Esophagus mucosa (tissue), 1 donor: ENCODE data around the gene CDH5. TPM values are rescaled to one million over a fixed set of nuclear protein-coding genes. Genes with fewer than 3 reads are reported as not detected.
A peak's percentile ranks its signal among the peaks of the same experiment; 100 is the strongest.

Experiments
- ATAC-seq: fragments of 200-7000 bp; cut with Tn5 transposase; one replicate; pipeline ENCODE4 v1.9.1; 2020
- total RNA-seq: library from RNA; stranded (reverse); gene quantifications from one replicate; pipeline ENCODE4 v1.2.4, GENCODE V29; 2023
- donor health status: DM: yes; HTN: yes; CAD: no.

CDH5 gene
- total RNA-seq, 1 donor from 2014 or later: 5.3 TPM

GRCh38 chr16:66418165-66418962, 51.9 kb downstream of the CDH5 start:
- no peak for ATAC-seq

DNA sequence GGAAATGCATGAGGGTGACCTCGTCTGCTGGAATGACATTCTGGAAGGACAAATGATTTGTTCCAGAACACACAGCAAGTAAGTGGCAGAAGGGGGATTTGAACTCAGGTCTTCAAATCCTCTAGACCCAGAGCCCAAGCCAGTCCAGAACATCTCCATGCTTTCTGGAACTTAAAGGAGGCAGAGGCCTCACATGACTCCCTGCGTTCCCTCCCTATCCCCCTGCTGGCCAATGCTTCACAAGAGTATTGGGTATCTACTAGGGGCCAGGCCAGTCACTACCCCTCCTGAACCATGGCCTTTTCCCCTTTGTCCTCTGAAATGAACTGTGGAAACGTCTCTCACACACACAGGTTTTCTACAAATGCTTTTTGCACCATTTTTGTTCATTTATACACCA, 53.0 kb downstream of the CDH5 start:
- ATAC-seq: no peak

DNA sequence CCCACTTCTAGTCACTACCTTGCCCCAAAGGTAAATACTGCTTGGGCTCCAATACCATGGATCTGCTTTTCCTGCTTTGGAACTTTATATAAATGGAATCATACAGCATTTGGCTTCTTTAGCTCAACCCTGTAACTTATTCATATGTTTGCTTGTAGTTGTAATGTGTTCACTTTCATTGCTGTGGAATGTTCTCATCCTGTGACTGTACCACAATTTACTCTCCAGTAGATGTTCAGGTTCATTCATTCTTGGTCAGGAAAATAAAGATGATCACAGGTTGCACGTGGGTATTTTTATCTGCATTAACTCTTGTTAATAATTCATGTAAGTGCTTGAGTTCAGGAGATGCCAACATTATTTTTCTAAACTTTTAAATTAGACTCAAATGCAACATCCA, 53.9 kb downstream of the CDH5 start:
- ATAC-seq: no peak

DNA sequence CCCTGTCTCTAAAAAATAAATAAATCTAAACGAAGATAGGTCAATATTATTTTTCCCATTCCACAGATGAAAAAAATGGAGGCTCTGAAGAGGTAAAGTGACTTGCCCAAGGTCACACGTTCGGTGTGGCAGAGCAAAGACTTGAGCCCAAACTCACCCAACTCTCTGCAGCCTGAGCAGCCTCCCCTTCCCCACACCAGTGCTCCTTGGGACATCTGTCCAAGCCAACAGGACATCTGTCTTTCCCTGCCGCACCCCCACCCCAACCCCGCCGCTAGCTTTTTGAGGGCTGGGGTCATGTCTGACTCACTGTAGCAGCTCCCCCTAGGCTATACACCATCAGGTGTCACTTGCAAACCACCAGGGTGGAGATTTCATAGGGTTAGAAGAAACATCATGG, 55.4 kb downstream of the CDH5 start:
- ATAC-seq: no peak

GRCh38 chr16:66422366-66422765, 55.9 kb downstream of the CDH5 start:
- no peak for ATAC-seq

- no peak for ATAC-seq
Observed at GRCh38 chr16:66423177-66423576, 56.7 kb downstream of the CDH5 start.

- no peak for ATAC-seq
Observed at GRCh38 chr16:66425651-66426050, 59.2 kb downstream of the CDH5 start.

DNA sequence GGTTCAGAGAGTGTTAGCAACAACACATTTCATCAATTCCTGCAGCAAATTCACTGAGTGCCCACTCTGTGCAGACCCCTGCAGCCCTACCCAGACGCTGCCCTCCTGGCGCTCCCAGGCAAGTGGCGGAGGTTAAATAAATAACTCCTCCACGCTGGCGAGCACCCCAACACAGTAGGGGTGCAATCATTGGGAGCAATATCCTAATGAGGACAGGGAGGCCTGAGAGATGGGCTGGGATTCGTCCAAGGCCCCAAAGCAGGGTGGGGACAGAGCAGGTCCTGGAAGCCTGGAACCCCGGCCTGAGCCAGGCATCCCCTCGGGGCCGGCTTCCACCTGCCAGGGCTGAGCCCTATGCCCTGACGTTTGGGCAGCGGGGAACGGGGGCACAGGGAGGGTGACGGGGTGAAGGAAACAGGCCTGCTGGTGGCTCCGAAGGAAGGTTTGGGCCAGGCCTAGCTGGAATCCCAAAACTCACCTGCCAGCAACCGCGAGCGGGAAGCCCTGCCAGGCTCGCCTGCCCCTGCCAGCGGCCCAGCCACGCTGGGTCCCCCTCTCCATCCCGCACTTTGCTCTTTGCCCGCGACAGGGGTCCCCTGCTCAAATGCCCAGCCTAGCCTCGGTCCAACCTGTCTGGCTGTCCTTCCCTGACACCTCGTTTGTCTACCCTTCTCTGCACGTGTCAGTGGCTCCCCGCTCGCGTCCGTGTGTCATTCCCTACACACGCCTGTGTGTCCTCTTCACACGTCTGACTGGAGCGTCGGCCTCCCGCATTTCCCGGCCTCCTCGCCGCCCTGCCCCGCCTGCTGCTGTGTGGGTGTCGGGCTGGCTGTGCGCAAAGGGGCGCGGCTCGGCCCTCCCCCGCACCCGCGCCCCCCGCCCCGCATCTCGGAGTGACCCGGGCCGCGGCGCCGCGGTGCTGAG, 59.9 kb downstream of the CDH5 start:
- peak; percentile 59 for ATAC-seq

DNA sequence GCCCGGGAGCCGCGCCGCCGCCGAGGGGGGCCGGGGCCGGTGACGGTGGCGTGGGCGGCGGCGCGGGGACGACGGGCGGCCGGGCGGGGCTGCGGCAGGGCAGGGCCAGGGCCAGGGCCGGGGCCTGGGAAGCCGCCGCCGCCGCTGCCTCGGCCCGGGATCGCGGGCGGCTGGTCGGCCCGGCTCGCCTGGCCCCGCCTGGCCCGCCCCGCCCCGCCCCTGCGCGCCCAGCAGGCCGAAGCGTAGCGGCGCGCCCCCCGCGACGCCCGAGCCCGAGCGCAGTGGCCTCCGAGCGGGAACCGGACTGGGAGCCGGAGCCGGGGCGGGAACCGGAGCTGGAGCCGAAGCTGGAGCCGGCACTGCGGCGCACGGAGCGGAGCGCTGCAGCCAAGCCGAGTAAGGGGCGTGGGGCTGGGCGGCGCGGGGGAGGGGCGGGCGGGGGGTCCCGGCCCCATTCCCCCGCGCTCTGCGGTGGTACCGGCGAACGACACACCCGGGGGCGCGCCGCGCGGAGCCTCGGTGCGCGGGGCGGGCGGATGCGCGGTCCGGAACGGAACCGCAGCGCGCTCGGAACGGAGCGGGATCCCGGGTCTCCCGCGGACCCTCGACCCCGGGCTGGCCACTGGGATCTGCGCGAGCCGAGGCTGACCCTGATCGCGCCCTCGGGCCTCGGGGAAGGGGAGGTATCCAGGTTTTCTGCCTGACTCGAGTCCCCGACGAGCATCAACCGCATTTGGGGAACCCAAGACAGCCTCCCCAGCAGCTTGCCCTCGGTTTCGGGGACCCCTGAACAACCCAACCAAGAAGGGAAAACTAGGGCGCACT, 60.8 kb downstream of the CDH5 start, which contains the start of gene BEAN1:
Gene BEAN1, plus strand, starts transcription at position 260 of the 825 bp plus-strand sequence. CDS start 10,382 bp downstream, outside the sequence.
- ATAC-seq: peak; percentile 50

- ATAC-seq: peak; percentile 56
Observed at GRCh38 chr16:66427871-66428681, 61.6 kb downstream of the CDH5 start.

DNA sequence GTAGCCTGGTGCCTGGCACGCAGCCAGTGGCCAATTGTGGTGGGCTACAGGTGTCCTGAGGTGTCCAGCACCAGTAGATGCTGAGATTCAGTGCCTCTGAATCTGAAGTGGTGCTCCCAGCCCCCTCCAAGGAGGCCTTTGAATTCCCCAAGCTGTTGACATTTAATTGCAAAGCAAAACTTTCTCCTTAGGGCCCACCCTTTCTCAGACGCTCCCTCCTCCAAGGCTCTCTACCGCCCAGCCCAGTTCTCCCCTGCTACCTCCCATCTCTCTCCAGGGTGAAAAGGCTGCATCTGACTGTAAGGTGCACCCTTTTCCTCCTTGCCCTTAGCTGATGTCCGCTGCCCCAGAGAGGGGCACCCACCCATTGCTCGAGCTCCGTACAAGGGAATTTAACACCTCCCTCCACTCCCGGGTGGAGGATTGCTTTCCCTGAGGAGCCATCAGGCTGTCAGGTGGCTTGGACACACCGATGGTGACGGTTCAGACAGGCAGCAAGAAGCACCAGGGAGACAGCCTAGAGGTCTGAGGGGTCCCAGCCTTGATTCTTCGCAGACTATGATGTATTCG, 62.3 kb downstream of the CDH5 start:
- ATAC-seq: no peak

DNA sequence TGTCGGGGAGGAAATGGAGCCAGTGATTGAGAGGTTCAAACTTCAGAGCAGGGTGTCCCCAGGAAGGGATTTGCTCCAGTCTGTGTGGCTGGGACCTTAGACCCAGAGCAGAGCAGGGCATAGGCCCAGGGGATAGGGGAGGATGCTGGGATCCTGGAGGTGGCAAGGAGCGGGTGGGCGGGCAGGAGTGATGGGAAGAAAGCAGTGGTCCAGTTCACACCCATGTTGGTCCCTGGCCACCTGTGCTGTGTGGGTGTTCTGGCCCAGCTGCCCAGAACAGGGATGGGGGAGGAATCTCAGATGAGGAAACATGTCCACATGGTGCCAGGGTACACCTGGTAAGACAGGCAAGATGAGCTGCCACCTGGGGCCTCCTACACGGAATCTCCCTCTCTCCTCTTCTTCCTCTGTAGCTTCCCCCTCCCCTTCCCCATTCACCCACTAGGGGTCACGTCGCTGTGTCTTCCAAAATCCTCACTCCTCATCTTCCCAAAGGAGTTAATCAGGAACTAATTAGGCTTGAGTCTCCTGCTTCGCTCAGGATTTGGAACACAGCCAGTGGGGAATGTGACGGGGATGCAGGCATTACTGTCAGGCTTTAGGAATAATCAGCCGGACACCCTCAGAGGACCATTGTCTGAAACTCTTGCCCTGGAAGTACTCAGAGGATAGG, 62.9 kb downstream of the CDH5 start:
- no peak for ATAC-seq

GRCh38 chr16:66430214-66430613, 63.7 kb downstream of the CDH5 start:
- no peak for ATAC-seq

GRCh38 chr16:66431760-66432159, 65.3 kb downstream of the CDH5 start:
- no peak for ATAC-seq

DNA sequence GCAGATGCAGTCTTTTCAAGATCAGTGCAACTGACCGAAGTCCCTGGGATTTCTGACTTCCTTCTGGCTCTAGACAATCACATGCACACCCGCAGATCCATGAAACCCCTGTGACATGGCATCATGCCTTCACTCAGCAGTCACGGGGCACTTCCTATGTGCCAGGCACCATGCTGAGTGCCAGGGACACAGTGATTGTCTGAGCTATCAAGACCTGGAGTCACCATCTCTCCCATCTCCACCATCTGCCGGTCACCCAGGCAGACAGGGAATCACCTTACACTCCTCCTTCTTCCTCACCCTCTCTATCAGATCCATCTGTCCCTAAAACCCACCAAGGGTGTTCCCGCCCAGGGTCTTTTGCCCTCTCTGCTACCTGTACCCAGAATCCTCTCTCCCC, 65.9 kb downstream of the CDH5 start:
- no peak for ATAC-seq

DNA sequence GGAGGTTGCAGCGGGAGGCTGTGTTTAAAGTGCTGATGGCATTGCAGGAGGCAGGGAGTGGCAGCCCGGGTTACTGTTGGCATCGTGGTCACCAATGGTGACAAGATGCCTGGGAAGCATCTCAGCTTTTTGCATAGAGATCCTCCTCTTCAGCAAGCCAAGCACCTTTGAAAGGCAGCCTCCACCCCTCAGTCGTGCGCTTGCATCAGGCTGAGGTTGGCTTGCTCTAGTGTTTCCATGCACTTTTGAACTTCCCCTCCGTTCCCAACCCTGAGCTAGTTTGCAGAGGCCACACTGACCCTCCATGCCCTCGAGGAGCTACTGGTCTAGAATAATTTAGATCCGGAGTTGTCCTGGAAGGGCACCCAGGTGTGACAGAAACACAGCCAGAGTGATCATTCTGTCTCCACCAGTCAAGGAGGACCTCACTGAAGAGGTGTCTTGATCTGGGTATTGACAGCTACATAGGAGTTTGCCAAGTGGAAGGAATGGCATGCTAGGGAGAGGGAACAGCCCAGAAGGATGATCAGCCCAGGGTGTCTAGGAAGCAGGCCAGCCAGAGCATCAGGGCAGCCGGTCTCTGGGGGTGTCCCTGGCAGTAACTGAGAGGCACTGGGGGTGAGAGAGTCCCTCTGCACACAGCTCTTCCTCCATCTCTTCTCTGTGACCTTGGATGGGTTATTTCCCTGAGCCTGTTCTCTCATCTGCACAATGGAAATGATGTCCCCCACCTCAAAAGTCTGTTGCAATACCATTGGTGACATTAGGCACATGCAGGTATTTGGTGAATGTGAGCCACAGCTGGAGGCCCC, 68.3 kb downstream of the CDH5 start:
- ATAC-seq: no peak

GRCh38 chr16:66435896-66436295, 69.4 kb downstream of the CDH5 start:
- ATAC-seq: no peak

- no peak for ATAC-seq
Observed at GRCh38 chr16:66437391-66437945, 71.0 kb downstream of the CDH5 start.

DNA sequence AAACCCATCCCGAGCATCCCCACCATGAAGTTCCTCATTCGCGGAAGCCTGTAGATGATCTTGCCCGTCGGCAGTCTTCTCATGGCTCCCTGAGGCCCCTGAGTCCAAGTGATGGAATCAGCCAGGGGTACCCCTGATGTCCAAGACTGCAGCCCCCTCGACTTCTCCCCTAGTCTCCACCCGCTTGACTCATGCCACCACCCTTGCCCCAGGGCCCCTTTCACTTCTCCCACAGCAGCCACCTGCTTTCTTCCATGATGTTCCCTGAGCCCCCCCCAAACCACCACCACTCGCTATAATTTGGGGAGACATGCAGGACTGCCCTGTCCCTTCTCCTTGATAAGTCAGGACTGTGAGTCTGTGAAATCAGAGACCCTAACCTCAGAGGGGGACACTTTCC, 72.0 kb downstream of the CDH5 start:
- ATAC-seq: no peak
